LNCAP (cell line): ENCODE measurements around the gene PRXL2B.

Experiments
- TF ChIP-seq, protein P1 (sequence below): fragments of 450-650 bp; IDR thresholded peaks from 2 replicates; pipeline ENCODE4 v1.5.1; 2017; ENCODE audit warnings: mild to moderate bottlenecking

The PRXL2B gene

DNA sequence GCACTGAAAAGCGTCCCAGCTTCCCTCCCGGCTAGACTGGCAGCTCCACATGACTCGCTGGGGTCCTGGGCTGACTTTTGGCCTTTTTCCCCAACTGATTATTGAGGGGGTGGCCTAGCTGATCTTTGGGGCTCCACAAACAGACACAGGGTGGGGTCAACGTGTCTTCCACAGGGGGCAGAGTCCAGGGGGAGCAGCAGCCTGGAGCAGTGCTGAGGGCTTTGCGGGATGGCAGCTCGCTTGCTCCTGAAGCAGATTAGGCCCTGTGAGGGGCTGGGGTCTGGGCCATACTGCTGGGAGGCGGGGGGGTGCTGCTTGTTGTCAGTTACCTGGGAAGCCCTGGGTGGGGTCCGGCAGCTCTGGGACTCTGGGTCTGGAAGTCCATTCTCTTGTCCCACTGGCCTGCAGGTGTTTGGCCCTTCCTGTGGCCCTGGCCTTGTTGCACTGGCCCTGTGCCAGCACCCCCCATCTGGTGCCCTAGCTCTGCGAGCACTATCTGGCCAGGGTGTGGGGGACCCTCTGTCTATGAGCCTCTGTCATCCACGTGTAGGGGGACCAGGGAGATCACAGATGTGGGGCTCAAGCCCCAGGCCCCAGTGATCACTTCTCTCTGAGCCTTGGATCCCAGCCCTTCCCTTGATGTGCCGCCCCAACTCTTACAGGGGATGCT lies 44.2 kb upstream of the PRXL2B start:
- TF ChIP-seq, protein P1, sequence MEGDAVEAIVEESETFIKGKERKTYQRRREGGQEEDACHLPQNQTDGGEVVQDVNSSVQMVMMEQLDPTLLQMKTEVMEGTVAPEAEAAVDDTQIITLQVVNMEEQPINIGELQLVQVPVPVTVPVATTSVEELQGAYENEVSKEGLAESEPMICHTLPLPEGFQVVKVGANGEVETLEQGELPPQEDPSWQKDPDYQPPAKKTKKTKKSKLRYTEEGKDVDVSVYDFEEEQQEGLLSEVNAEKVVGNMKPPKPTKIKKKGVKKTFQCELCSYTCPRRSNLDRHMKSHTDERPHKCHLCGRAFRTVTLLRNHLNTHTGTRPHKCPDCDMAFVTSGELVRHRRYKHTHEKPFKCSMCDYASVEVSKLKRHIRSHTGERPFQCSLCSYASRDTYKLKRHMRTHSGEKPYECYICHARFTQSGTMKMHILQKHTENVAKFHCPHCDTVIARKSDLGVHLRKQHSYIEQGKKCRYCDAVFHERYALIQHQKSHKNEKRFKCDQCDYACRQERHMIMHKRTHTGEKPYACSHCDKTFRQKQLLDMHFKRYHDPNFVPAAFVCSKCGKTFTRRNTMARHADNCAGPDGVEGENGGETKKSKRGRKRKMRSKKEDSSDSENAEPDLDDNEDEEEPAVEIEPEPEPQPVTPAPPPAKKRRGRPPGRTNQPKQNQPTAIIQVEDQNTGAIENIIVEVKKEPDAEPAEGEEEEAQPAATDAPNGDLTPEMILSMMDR, result no peak

DNA sequence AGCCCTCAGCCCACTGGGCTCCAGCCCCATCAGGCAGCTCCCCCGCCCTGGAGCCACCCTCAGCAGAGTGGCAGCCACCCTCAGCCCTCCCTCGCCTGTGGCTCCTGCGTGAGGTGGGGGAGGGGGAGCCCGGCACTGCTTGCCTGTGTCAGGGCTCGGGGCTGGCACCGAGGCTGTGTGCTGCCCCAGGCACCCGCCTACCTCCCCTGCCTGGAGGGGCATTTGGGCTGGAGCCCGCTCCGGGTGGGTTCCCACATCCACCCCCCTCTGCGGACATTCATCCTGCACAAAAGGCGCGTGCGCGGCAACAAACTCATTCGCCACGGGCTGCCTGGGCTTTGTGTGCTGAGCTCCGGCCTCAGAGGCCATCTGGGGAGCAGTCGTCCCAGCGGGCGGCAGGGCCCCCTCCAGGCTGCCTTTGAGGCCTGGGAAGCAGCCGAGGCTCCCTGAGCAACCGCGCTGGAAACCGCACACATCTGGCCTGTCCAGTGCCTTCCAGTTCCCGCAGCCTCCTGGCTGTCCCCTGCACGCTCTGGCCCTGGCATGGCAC lies 43.0 kb upstream of the PRXL2B start:
- TF ChIP-seq, protein P1, result no peak

DNA sequence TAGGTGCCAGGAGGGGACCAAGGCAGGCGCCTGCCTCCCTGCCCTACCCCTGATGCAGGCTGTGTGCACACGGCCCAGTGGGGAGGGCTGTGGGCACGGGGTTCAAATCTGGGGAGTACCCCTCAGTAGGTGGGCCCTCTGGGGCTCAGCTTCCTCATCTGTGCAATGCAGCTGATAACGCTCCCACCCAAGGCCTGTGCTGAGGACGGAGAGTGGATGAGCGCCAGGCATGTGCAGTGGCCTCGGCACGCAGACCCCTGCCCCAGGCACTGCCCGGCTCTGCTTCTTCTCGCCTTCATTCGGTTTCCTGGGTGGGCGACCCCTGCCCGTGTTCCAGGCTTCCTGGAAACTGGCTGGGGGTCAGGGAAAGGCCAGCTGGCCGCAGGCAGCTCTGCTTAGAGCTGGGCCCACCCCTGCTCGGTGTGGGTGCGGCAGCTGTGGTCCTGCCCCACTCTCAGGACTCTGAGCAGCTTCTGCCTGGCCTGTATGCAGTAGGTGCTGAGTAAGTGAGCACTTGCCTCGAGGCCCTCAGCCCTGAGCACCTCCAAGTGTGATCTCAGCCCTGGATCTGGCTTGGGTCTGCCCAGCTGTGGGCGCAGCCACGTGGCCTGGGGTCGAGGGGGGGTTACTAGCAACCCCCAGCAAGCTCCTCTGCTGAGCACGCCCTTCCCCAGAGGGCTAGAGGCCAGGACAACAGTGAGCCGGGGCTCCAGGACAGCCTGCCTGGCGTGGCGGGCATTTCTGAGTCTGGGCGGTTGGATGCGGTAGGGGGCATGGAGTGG lies 42.3 kb upstream of the PRXL2B start:
- TF ChIP-seq, protein P1, result no peak

DNA sequence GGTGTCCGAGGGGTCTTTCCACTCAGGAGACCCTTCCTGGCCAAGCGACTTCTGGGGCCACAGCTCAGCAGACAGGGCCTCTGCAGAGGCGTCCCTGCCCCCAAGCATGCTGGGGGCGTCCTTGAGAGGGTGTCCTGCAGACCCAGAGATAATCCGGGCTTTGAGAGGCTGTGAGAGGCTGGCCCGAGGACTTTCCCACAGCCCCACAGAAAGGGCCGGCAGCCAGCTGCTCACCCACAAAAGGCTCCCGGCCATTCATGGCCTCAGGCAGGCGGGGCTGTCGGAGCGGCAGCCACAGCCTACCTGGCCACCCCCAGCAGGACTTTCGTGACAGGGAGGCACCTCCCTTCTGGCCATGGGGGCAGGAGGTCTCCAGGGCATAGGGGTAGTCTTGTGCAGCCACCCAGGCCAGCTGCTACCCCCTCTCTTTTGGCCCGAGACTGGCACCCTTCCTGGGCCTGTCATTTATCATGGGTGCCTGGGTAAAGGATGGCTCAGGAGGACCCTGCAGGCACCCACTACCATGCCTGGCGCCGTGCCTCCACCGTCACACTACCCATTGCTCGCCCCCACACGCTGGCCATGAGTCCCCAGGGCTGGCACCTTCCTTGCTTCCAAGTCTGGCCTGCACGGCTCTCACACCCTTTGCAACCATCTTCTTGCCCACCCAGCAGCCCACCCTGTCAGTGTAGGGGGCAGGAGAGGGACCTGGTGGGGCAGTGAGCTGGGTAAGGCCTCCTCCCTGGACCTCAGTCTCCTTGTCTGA lies 41.5 kb upstream of the PRXL2B start:
- TF ChIP-seq, protein P1, result no peak

DNA sequence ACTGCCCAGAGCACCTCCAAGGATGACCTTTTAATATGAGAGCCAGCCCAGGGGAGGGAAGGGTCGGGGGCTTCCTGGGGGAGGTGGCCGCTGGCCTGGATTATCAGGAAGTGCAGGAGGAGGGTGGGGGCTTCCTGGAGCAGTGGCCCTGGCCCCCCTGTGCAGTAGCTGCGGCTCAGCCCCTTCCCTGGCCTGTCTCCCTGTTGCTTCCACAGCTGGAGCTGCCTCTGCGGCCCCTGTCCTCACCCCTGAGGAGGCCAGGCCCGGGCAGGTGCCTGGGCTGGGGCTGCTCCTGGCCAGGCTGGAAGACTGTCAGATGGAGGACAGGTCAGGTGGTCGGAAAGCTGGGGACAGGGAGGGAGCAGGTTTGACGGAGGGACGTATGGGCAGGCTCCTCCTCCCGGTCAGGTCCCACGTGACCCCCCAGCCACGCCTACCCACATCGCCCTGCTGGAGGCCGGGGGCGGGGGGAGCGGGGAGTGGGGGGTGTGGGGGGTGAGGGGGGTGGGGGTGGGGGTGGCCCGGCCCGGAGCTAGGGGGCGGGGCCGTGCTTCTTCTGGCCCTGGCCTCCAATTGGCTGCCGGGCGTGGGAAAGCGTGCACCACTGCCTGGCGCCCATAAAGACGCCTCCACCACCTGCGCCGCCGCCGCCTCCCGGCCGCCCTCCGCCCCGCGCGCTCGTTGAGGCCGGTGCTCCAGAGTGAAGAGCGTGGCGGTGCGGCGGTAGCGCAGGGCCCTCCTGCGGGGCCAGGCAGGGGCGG lies 40.6 kb upstream of the PRXL2B start:
- TF ChIP-seq, protein P1, result no peak

DNA sequence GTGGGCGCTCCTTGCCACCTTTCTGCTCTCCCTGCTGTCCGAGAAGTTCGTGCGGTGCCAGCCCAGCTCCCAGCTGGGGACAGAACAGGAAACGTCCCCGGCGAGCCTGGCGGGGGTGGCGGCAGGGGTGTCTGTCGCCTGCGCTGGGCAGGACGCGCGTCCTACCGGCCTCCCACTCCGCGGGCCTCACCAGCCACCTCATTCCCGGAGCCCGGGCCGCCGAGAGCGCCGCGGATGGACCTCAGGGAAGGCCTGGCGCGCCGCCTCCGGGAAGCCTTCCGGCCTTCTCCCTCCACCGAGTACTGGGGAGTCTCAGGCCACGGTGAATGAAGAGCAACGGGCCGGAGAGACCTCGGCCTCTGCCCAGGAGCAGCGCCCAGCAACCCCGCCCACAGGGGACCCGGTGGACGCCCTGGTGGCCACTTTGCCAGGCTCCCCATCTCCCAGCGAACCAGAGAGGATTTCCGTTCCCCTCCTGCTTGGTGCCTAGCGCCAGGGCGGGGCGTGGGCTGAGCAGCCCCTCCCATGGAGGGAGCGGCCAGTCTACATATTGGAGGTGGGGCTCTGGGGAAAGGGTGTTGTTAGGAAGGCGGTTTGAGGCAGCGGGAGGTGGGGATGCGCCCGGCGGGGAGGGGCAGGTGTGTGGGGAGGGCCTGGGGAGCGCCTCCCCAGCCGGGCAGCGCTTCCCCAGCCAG lies 39.9 kb upstream of the PRXL2B start:
- TF ChIP-seq, protein P1, result no peak
